ENCODE measurements around the gene MFN2. TPM values are rescaled to one million over a fixed set of nuclear protein-coding genes. Genes with fewer than 3 reads are reported as not detected.

Gene MFN2
- total and polyA plus RNA-seq, 2 of the 8 experiments (the other 6 are each of a cell fraction or from before 2014, with no cell fraction given) = 34.0 to 62.5 TPM

DNA sequence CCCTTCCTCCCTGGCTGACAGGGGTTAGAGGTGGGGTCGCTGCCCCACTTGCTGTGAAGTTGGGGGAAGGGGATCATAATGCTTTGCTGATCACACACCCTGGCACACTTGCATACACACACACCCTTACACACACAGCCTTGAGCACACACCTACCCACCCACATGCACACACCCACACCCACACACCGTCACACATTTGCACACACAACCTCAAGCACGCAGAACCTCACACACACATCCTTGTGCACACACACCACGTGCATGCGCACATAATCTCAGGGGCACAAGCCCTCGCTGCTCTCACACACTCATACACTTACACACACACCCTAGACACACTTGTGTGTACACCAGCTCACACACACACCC is 66.5 kb downstream of the MFN2 start:
- Histone ChIP-seq H4K8ac (ENCODE audit: extremely low read depth, insufficient read depth, low read length) (no peak overlapping the region), H3K4me3 (ENCODE audit: extremely low read depth in 1 of 4, insufficient read depth in 2 of 4, low read depth in 3 of 4, low read length in 4 of 4) (no peak overlapping the region), H2BK12ac (ENCODE audit: low read depth, low read length) (peak overlapping the region; percentile 95), H2BK5ac (ENCODE audit: low read depth, low read length) (peak overlapping the region; percentile 40), H3K18ac (ENCODE audit: extremely low read depth, low read length) (no peak overlapping the region), H3K4me1 (replicated peaks in 1 of 4; ENCODE audit: control insufficient read depth in 3 of 4, insufficient read depth in 4 of 4, low read length in 3 of 4) (peaks cover 0 to 6% (median under 1%) of the 10 kb centered on the region in 4 experiments; a peak in 3 of 7 replicates), H2BK15ac (ENCODE audit: low read length) (peak overlapping the region; percentile 55), H3K56ac (replicated peaks; ENCODE audit: insufficient read length, low read depth, low read length) (no peak overlapping the region), H3K36me3 (ENCODE audit: control insufficient read depth in 2 of 4, insufficient read depth in 4 of 4, low read length in 3 of 4) (no peaks in the 10 kb centered on the region), H3K23ac (ENCODE audit: insufficient read length) (no peak overlapping the region), H3K4ac (replicated peaks; ENCODE audit: insufficient read length, low read depth, low read length) (peak overlapping the region; percentile 3), H3K23me2 (ENCODE audit: low read depth, low read length) (no peaks in the 10 kb centered on the region; the same call in 1 of the 2 replicates), H2BK20ac (ENCODE audit: low read length) (0 out of 2 replicates have a peak overlapping the region, but pooled peaks have one; percentile 61), H4K5ac (ENCODE audit: insufficient read length, low read depth, low read length) (peak overlapping the region; percentile 16), H4K91ac (replicated peaks; ENCODE audit: insufficient read length, low read length) (peak overlapping the region; percentile 7), H3K9me3 (ENCODE audit: insufficient read depth in 2 of 2, low read depth in 1 of 2, low read length in 1 of 2) (no peaks in the 10 kb centered on the region), H3K4me2 (ENCODE audit: insufficient read depth in 1 of 2, low read depth in 2 of 2, low read length in 2 of 2) (no peak overlapping the region), H4K20me1 (replicated peaks in 1 of 2; ENCODE audit: control insufficient read depth in 1 of 2, insufficient read depth in 2 of 2, low read length in 2 of 2) (peaks cover 0 to 2% of the 10 kb centered on the region in 2 experiments), H2BK120ac (replicated peaks; ENCODE audit: low read depth, low read length) (no peak overlapping the region), H3K79me1 (ENCODE audit: low read depth, low read length) (no peaks in the 10 kb centered on the region), H3K27me3 (replicated peaks in 1 of 4; ENCODE audit: control insufficient read depth in 3 of 4, extremely low read depth in 1 of 4, insufficient read depth in 3 of 4, low read length in 3 of 4) (no peaks in the 10 kb centered on the region), H3K79me2 (ENCODE audit: control insufficient read depth in 1 of 2, insufficient read depth in 2 of 2, low read length in 2 of 2) (no peaks in the 10 kb centered on the region), H3K9ac (replicated peaks in 1 of 4; ENCODE audit: extremely low read depth in 1 of 4, low read depth in 3 of 4, low read length in 3 of 4) (no peak overlapping the region), H3K14ac (ENCODE audit: insufficient read length) (no peak overlapping the region), H2AK5ac (ENCODE audit: low read depth, low read length) (peak overlapping the region; percentile 47), H2AFZ (ENCODE audit: low read length) (no peak overlapping the region), H3K27ac (ENCODE audit: low read depth, low read length) (no peak overlapping the region)
- ChIA-PET POLR2A (ENCODE audit: partially characterized antibody) (interaction anchor here (2.1 to 3.2 kb wide), 3 partner anchors 10 to 137 kb away, joined by 8 to 17 read pairs (median 13); no protein-coding TSS in a partner anchor), CTCF (ENCODE audit: partially characterized antibody) (interaction anchor here (0.6 to 4.9 kb wide), 5 partner anchors 10 to 170 kb away, joined by 3 to 23 read pairs (median 3); no protein-coding TSS in a partner anchor)
- 90% methylated on average over 6 of the region's 6 CpGs; no CpG with 5 or more reads in 1 of the 2 experiments for WGBS, 2 experiments (ENCODE audit: extremely low coverage in 1 of 2, insufficient coverage in 1 of 2, insufficient read length in 1 of 2, insufficient replicate concordance in 2 of 2, low coverage in 1 of 2, low lambda C conversion rate in 2 of 2, missing lambda C conversion rate in 1 of 2)
- DNase-seq (ENCODE audit: low read depth in 1 of 2, low spot score in 2 of 2) (no peak), FAIRE-seq (no peak)
- TF ChIP-seq SAP30 (IDR thresholded peaks at IDR 0.05; ENCODE audit: insufficient read depth, insufficient replicate concordance, low read length) (no peak), NRF1 (IDR thresholded peaks at IDR 0.05; ENCODE audit: low read depth, low read length) (no peak), CHD1 (IDR thresholded peaks at IDR 0.05; ENCODE audit: low read depth, low read length) (no peak), NANOG (IDR thresholded peaks at IDR 0.05; ENCODE audit: insufficient read depth, low read depth, low read length, poor library complexity, severe bottlenecking) (no peak), HDAC6 (IDR thresholded peaks at IDR 0.05; ENCODE audit: low read depth, low read length) (no peak), POLR2A (IDR thresholded peaks at IDR 0.05; ENCODE audit: control extremely low read depth in 1 of 2, low read depth in 2 of 2, low read length in 2 of 2) (no peak), GABPA (IDR thresholded peaks at IDR 0.05; ENCODE audit: borderline replicate concordance, insufficient read depth, low read length) (no peak)
- TF ChIP-seq, protein P1, sequence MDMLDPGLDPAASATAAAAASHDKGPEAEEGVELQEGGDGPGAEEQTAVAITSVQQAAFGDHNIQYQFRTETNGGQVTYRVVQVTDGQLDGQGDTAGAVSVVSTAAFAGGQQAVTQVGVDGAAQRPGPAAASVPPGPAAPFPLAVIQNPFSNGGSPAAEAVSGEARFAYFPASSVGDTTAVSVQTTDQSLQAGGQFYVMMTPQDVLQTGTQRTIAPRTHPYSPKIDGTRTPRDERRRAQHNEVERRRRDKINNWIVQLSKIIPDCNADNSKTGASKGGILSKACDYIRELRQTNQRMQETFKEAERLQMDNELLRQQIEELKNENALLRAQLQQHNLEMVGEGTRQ (IDR thresholded peaks at IDR 0.05; ENCODE audit: low read length) = no peak
- TF ChIP-seq, protein P2, sequence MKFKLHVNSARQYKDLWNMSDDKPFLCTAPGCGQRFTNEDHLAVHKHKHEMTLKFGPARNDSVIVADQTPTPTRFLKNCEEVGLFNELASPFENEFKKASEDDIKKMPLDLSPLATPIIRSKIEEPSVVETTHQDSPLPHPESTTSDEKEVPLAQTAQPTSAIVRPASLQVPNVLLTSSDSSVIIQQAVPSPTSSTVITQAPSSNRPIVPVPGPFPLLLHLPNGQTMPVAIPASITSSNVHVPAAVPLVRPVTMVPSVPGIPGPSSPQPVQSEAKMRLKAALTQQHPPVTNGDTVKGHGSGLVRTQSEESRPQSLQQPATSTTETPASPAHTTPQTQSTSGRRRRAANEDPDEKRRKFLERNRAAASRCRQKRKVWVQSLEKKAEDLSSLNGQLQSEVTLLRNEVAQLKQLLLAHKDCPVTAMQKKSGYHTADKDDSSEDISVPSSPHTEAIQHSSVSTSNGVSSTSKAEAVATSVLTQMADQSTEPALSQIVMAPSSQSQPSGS (IDR thresholded peaks at IDR 0.05; ENCODE audit: low read length) = no peak

Data from H1 (cell line).